ENCODE results near the gene ADIG.

ADIG gene

DNA sequence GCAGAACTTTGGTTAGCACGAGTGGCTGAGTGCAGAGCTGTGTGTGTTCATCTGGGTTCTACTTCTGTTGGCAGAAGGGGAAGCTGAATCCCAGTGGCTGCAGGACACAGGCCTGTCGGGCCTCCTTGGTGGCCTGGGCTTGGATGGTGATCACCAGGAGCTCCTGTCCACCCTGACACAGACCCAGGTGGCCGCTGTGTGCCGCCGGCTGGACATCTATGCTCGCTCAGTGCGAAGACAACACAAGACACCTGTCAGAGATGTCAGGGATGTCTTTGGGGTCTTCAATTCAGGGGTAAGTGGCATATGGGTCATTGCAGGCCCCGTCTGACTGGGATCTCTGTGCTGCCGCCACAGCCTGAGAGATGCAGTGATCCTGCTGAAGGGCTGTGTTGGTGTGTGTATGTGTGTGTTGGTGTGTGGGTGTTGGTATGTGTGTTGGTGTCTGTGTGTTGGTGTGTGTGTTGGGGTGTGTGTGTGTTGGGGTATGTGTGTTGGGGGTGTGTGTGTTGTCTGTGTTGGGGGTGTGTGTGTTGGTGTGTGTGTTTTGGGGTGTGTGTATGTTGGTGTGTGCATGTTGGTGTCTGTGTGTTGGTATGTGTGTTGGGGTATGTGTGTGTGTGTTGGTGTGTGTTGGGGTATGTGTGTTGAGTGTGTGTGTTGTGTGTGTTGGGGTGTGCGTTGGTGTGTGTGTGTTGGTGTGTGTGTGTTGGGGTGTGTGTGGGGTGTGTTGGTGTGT lies 46.1 kb downstream of the ADIG start:
- Histone ChIP-seq H3K36me3 (ENCODE audit: insufficient read depth, low read depth, low read length) (no peaks in the 10 kb centered on the region), H3K9ac (ENCODE audit: low read depth, low read length) (no peak overlapping the region), H3K4me1 (ENCODE audit: insufficient read depth, low read length) (peaks cover 3% of the 10 kb centered on the region; the same call in 1 of the 2 replicates), H3K9me3 (ENCODE audit: insufficient read depth, low read depth, low read length) (no peaks in the 10 kb centered on the region), H3K4me3 (ENCODE audit: low read length) (no peak overlapping the region), H3K27ac (ENCODE audit: low read length) (no peak overlapping the region), H3K27me3 (ENCODE audit: insufficient read depth, low read length) (no peaks in the 10 kb centered on the region)

DNA sequence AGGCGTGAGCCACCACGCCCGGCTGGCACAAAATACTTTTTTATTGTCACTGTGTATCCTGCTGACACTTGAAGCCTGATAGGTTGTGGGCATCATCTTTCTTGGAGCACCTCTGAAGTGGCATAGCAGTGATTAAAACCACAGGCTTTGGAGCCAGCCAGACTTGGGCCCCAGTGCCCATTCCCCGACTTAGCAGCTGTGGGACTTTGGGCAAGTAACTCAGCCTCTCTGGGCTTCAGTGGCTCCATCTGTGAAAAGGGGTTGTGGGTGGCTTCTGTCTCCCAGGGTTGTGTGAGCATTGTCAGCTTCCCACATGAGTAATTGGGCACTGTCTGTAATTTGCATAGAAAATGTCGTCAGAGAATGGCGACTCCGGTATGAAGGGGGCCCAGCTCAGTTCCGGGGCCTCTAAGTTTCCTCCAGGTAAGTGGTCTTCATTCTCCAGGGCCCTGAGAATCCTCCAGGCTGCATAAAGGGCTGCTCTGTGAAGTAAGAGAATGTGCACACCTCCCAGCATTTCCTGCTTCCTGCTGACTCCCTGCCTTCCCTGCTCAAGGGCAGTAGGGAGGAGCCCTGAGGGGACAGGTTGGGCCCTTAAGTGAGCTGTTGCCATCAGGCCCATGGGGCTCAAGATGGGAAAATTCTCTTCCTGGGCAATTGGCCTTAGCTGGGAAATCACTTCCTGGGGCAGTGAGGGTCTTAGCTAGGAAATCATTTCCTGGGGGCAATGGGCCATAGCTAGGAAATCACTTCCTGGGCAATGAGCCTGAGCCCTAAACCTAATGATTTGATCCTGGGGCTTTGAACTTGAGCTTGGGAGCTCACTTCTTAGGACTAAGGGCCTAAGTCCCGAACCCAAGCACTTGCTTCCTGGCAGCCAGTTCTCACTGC lies 47.8 kb downstream of the ADIG start:
- no peak overlapping the region for H3K27ac ChIP-seq (ENCODE audit: low read length)

DNA sequence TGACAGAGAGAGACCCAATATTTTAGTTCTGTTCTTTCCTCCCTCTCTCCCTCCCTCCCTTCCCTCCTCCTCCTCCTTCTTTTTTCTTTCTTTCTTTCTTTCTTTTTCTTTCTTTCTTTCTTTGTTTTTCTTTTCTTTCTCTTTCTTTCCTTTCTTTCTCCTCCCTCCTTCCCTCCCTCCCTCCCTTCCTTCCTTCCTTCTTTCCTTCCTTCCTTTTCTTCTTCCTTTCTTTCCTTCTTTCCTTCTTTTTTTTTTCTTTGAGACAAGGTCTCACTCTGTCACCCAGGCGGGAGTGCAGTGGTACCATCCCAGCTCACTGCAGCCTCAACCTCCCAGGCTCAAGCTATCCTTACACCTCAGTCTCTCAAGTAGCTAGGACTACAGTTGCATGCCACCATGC lies 49.0 kb downstream of the ADIG start:
- Histone ChIP-seq H3K27ac (ENCODE audit: low read length) (no peak overlapping the region), H3K9ac (ENCODE audit: low read depth, low read length) (no peak overlapping the region), H3K9me3 (ENCODE audit: insufficient read depth, low read depth, low read length) (no peaks in the 10 kb centered on the region), H3K36me3 (ENCODE audit: insufficient read depth, low read depth, low read length) (no peaks in the 10 kb centered on the region), H3K27me3 (ENCODE audit: insufficient read depth, low read length) (peaks cover 9% of the 10 kb centered on the region; the same call in 1 of the 2 replicates), H3K4me1 (ENCODE audit: insufficient read depth, low read length) (peaks cover 3% of the 10 kb centered on the region; the same call in 1 of the 2 replicates), H3K4me3 (ENCODE audit: low read length) (no peak overlapping the region)

More for the DNA sequence above, 47.8 kb downstream of the ADIG start:
- Histone ChIP-seq H3K9ac (ENCODE audit: low read depth, low read length) (no peak overlapping the region), H3K9me3 (ENCODE audit: insufficient read depth, low read depth, low read length) (no peaks in the 10 kb centered on the region), H3K27me3 (ENCODE audit: insufficient read depth, low read length) (peaks cover 2% of the 10 kb centered on the region; the same call in 1 of the 2 replicates), H3K4me1 (ENCODE audit: insufficient read depth, low read length) (peaks cover 3% of the 10 kb centered on the region; the same call in 1 of the 2 replicates), H3K4me3 (ENCODE audit: low read length) (no peak overlapping the region), H3K36me3 (ENCODE audit: insufficient read depth, low read depth, low read length) (no peaks in the 10 kb centered on the region)

DNA sequence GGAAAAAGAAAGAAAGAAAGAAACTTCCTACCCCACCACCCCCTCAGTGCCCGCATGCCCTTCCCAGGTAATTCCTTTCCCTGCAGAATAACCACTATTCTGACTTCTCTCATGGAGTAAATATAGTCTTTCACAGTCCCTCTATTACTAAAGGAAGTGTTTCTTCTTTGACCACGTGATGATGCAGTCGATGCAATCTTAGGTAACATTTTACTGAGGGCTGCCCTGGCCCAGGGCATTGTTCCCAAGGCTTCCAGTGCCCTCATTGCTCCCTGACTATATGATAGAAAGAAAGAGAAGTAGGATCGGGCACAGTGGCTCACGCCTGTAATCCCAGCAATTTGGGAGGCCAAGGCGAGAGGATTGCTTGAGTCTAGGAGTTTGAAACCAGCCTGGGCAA lies 49.7 kb downstream of the ADIG start:
- Histone ChIP-seq H3K27ac (ENCODE audit: low read length) (no peak overlapping the region), H3K9me3 (ENCODE audit: insufficient read depth, low read depth, low read length) (no peaks in the 10 kb centered on the region), H3K9ac (ENCODE audit: low read depth, low read length) (no peak overlapping the region), H3K4me1 (ENCODE audit: insufficient read depth, low read length) (peaks cover 3% of the 10 kb centered on the region; the same call in 1 of the 2 replicates), H3K36me3 (ENCODE audit: insufficient read depth, low read depth, low read length) (no peaks in the 10 kb centered on the region), H3K4me3 (ENCODE audit: low read length) (no peak overlapping the region), H3K27me3 (ENCODE audit: insufficient read depth, low read length) (peaks cover 9% of the 10 kb centered on the region; the same call in 1 of the 2 replicates)

DNA sequence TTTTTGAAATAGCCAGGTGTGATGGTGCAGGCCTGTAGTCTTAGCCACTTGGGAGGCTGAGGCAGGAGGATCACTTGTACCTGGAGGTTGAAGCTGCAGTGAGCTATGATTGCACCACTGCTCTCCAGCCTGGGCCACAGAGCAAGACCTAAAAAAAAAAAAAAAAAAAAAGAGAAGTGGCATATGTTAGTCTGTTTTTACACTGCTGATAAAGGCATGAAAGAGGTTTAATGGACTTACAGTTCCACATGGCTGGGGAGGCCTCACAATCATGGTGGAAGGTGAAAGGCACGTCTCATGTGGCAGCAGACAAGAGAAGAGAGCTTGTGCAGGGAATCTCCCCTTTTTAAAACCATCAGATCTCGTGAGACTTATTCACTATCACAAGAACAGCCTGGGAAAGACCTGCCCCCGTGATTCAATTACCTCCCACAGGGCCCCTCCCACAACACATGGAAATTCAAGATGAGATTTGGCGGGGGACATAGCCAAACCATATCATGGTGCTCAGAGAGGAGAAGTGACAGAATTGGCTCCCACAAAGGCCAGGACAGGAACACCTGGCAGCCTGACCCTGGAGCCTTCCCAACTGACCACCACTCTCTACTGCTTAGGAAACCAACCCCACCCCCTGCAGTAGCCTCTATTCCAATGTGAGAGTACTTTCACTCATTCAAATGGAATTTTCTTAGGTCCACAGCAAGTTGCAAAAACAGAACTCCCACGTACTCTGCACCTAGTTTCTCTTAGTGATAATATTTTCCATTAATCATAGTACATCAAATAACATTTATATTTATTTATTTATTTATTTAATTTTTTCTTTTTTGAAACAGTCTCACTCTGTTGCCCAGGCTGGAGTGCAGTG lies 50.4 kb downstream of the ADIG start:
- Histone ChIP-seq H3K4me3 (ENCODE audit: low read length) (no peak overlapping the region), H3K4me1 (ENCODE audit: insufficient read depth, low read length) (peaks cover 3% of the 10 kb centered on the region; the same call in 1 of the 2 replicates), H3K9me3 (ENCODE audit: insufficient read depth, low read depth, low read length) (no peaks in the 10 kb centered on the region), H3K36me3 (ENCODE audit: insufficient read depth, low read depth, low read length) (no peaks in the 10 kb centered on the region), H3K27ac (ENCODE audit: low read length) (no peak overlapping the region), H3K9ac (ENCODE audit: low read depth, low read length) (no peak overlapping the region), H3K27me3 (ENCODE audit: insufficient read depth, low read length) (peaks cover 9% of the 10 kb centered on the region; the same call in 1 of the 2 replicates)

DNA sequence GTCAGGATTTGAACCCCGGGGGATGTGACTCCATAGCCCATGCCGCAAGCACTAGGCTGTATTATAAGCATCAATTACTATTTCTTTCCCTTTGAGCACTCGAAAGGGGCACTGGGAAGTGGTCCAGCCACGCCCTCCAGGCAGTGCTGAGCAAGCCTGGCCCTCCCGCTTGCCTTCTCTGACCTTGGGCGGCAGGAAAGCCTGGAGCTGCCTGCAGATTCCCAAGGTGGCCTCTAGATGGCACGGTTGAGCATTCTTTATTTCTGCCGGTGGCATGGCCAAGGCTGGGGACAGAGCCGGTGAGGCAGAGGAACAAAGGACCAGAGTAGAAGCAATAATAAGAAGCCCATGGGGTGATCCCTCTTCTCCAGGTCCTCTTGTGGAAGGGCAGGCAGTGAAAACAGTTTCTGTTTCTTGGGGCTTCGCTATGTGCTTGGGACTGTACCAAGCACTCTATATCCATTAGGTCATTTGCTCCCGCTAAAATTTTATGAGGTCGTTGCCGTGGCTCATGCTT lies 52.6 kb downstream of the ADIG start:
- no peaks in the 10 kb centered on the region for H3K36me3 ChIP-seq (ENCODE audit: insufficient read depth, low read depth, low read length)
- no peak overlapping the region for H3K4me3 ChIP-seq (ENCODE audit: low read length)
- no peak overlapping the region for H3K27ac ChIP-seq (ENCODE audit: low read length)
- peaks cover 9% of the 10 kb centered on the region; the same call in 1 of the 2 replicates for H3K27me3 ChIP-seq (ENCODE audit: insufficient read depth, low read length)
- H3K9ac ChIP-seq (ENCODE audit: low read depth, low read length) = no peak overlapping the region
- H3K9me3 ChIP-seq (ENCODE audit: insufficient read depth, low read depth, low read length) = no peaks in the 10 kb centered on the region
- H3K4me1 ChIP-seq (ENCODE audit: insufficient read depth, low read length) = peaks cover 3% of the 10 kb centered on the region; the same call in 1 of the 2 replicates

DNA sequence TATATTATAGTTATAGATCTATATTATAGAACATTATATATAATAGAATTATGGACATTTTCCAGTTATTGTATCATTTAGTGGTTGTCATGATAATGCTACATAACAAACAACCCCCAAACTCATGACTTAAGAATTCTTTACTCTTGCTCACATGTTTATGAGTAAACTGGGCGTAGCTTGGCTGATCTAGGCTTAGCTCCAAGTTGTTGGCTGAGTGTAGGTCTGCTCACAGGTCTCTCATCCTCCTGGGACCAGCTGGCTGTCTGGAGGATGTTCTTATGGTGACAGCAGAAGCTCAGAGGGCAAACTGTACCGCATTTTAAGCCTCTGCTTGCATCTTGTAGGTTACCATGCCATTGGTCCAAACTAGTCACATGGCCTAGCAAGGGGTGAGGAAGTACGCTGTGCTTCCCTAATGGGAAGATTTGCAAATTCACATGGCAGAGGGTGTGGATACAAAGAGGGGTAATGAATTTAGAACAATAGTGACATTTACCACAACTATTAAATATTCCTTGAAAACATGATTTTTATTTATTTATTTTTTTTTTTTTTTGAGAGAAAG lies 54.8 kb downstream of the ADIG start:
- H3K4me3 ChIP-seq (ENCODE audit: low read length) = no peak overlapping the region
- no peak overlapping the region for H3K27ac ChIP-seq (ENCODE audit: low read length)
- H3K36me3 ChIP-seq (ENCODE audit: insufficient read depth, low read depth, low read length) = no peaks in the 10 kb centered on the region
- H3K27me3 ChIP-seq (ENCODE audit: insufficient read depth, low read length) = peaks cover 9% of the 10 kb centered on the region; the same call in 1 of the 2 replicates
- H3K9me3 ChIP-seq (ENCODE audit: insufficient read depth, low read depth, low read length) = no peaks in the 10 kb centered on the region
- H3K4me1 ChIP-seq (ENCODE audit: insufficient read depth, low read length) = no peaks in the 10 kb centered on the region
- H3K9ac ChIP-seq (ENCODE audit: low read depth, low read length) = no peak overlapping the region
